Glomerular visceral epithelial cell (primary cell): ENCODE results near the gene ATP6V1D.
A peak's percentile ranks its signal among the peaks of the same experiment; 100 is the strongest.
"Not testable (repeated sequence)": the region's sequence is repeated elsewhere in the genome, so short reads cannot be mapped to it uniquely, and the experiment has no call there.

Experiments used
- DNase-seq: peaks from one replicate; pipeline ENCODE4 v3.0.0-alpha.2; 2016; ENCODE audit errors: extremely low spot score

Gene ATP6V1D

DNA sequence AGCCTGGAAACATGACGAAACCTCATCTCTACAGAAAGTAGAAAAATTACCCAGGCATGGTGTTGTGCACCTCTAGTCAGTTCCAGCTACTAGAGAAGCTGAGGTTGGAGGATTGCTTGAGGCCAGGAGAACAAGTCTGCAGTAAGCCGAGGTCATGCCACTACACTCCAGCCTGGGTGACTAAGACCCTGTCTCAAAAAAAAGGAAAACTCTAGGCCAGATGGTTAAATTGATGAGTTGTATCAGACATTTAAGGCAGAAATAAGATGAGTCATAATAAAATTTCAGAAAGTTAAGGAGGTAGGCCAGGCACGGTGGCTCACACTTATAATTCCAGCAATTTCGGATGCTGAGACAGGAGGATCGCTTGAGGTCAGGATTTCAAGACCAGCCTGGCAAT is 11.2 kb upstream of the ATP6V1D start:
- DNase-seq = no peak

DNA sequence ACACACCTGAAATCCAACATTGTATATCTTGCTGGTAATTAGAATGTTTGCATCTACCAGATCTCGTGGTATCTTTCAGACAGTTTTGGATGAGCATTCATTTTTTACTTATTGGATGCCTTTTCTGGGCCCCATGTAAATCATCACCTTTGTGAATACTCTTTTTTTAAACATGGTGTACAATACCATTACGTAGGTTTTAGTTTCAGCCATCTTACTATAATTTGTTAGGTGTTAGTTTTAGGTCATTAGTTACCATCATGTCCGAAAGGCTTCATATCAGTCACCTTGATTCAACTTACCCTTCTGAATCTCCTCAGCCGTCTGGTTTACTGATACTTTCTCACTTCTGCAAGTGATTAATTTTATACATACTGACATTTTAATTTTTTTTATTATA is 5.9 kb upstream of the ATP6V1D start:
- DNase-seq = no peak

DNA sequence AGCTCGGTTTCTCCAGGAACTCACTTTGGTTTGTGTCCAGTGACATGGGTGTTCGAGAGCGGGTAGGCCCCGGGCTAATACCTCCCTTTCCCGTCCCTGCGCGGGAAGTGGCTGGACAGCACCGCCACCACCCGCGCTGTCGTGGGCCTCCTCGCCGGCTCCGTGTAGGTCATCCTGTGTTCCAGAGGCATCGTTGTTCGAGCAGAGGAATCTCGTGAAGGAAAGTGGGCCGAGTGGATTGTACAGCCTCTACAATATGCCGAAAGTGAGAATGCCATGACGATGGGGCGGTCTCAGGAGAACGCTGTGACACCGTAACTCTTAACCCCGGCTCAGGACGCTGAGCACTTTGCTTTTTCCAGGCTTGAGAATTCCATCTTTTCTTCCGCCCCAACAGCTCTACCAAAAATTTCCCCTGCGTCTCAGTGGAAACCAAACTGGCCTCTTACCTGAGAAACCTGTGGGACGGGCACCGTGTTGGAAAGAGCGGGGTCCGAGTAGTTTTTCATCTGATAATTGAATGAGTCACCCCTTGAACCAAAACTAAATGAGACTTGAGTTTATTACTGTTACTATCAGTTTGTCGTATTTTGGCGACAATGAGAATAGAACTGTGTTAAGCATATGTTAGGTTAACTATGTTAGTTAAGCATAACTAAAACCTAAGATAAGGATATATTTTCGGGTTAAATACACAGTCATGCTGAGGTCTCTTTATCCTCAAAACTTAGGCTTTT is 1.0 kb upstream of the ATP6V1D start:
- no peak for DNase-seq

DNA sequence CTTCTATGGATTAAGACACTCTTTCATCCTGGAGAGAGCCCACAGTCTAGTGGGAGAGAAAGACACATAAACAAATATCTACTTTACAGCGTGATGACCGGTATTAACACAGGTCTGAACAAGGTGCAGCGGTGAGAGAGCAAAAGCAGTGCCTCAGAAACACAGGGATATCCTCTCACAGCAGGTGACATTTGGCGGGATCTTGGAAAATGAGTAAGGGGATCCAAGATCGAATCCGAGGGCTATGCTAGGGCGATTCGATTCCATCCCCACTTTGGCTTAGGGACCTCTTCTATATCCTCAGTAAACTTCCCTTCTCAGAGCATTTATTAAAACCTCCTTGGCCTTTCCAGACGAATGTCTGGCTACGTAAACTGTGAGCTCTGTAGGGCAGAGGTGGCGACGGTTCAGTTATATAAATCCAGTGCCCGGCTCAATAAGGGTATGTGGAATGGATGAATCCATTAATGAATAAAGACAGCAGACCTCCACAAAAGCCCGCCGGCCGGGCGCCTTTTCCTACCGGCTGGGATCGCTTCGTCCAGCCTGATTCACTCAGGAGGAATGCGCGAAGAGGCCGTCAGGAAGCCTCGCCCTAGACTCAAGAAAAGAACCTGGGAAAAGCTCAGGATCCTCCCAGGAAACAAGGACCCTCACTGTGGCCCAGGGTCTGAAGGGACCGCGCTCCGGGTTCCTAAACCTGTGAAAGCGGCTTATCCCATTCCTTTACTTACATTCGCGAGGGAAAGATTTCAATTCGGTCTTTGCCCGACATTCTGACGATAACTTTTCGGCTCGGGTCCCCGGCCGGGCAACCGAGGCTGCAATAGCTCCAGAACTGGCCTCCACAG is 455 bp downstream of the ATP6V1D start:
- DNase-seq = peak; percentile 58

DNA sequence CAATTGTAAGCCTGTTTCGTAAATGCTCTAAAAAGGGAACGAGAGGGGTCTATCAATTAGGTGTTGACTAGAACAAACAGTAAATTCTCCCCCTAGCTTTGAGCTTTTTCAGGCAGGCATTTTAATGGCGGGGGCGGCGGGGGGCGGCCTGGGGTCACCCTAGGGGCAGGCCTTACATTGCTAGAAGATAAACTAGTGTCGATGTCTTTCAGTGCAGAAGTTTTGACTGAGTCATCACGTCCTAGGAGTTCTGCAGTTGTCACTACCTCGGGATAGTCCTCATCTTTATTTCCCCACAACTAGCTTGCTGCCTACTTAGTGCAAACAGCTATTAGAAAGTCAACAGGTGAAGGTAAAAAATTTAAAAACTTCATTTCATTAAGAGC is 1.6 kb downstream of the ATP6V1D start:
- DNase-seq = peak; percentile 14

DNA sequence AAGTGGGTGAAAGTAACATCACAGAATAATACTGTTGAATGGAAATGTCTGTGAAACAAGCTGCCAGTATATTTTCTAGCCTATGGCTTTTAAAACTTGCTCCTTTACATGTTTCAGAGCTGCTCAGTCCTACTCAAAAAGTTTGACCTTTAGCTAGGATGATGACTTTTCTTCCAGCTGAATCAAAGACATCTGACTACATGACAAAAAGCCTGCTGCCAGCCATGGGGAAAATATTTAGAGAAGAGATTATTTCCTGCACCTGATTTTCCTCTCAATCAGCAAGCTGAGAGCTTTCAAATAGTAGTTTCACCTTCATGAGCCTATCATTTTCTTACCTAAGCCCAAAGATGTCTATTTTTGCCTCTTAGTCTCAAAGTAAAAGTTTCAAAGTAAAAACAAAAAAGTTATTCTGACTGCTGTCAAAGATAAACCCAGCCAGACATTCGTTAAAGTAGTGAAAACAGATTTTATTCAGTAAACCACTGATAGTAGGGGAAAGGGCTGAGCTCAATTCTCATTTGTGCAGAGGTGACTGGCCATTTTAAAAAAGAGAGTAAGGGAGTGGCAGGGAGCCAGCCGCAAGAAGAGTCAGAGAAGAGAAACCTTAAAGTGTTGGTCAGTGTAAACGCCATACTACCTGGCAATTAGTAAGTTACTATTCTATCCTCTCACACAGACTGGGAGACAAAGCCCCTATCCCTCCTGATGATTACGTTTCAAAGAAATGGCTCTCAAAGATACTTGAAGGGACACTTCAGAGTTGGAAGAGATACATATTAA is 2.2 kb downstream of the ATP6V1D start:
- peak; percentile 12 for DNase-seq

DNA sequence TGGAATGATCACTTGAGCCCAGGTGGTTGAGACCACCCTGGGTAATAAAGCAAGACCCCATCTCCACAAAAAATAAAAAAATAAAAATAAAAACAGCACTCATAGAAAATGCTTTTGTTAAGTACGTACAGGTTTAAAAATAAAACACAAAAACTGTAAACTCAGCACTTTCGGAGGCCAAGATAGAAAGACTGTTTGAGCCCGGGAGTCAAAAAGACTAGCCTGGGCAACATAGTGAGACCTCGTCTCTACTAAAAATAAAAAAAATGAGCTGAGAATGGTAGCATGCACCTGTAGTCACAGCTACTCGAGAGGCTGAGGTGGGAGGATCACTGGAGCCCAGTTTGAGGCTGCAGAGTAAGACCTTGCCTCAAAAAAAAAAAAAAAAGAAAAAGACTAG is 7.5 kb downstream of the ATP6V1D start:
- DNase-seq = no peak

DNA sequence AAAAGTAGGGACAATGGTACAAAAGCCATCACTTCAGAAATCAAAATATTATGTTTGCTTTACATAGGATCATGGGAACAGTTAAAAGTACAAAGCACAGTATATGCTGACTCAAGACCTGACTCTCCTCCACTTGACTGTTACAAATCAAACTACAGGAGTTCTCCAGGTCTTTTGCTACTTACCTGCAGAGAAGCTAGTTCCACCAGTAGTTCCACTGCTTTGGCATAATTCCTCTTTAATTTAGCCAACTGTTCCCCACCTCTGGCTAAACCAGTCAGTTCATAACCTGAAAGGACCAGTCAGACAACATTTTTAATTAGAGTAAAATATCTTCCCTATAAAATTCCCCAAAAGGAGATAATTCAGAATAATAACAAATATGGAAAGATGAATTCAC is 14.0 kb downstream of the ATP6V1D start:
- DNase-seq = no peak

DNA sequence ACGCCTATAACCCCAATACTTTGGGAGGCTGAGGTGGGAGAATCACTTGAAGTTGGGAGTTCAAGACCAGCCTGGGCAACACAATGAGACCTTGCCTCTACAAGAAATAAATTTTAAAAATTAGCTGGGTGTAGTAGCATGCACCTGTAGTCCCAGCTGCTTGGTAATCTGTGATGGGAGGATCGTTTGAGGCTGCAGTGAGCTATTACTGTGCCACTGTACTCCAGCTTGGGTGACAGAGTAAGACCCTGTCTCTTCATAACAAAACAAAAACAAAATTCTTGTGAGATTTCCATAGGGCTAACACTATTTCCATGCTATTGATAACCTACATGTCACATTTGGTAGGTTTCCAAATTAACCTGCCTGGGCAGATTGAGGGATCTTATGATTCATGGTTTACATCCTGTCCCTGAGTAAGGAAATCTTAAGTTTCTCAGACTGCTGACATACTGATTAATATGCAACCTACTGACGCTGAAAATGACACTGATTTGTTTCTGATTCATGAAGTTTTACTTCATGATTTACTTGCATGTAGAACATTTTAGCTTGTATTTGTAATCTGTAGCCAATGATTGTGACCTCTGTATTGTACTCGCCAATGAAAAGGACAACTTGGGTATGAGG is 15.9 kb downstream of the ATP6V1D start:
- DNase-seq = no peak

DNA sequence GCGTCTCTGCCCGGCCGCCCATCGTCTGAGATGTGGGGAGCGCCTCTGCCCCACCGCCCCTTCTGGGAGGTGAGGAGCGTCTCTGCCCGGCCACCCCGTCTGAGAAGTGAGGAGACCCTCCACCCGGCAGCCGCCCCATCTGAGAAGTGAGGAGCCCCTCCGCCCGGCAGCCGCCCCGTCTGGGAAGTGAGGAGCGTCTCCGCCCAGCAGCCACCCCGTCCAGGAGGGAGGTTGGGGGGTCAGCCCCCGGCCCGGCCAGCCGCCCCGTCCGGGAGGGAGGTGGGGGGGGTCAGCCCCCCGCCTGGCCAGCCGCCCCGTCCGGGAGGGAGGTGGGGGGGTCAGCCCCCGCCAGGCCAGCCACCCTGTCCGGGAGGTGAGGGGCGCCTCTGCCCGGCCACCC is 18.4 kb downstream of the ATP6V1D start:
- DNase-seq = not testable (repeated sequence)

DNA sequence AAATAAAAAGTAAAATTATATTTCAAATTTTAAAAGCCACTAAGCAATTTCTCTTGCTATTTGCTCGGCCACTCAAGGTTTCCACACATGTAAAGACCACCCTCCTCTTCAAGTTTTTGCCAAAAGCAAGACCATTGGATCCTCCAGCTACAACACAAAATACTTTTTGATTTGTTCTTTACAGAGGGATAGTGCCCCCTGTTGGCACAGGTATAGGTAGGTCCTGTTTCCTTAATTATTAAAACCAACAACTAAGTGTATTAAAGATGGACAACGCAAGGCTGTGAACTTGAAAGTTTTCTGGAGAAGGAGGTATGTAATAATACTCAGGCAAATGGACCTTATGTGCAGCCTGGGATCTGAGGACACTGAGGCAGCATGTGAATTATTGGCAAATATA is 23.8 kb downstream of the ATP6V1D start:
- no peak for DNase-seq

DNA sequence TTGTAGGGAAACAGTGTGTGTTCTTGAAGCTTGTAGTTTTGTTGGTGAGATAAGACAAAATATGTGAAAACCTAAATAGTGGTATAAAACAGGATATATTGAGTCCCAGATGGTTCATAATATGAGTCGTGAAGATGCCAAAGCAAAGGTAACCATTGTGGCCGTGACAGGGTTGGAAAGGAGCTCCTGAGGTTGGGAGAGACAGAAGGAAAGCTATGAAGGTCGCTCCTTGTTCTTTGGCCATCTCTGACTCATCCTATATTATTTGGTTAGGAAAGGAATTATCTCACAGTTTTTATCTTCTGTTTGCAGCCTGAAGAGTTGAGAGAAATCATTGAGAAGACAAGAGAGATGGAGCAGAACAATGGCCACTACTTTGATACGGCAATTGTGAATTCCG is 27.1 kb downstream of the ATP6V1D start:
- DNase-seq = no peak

DNA sequence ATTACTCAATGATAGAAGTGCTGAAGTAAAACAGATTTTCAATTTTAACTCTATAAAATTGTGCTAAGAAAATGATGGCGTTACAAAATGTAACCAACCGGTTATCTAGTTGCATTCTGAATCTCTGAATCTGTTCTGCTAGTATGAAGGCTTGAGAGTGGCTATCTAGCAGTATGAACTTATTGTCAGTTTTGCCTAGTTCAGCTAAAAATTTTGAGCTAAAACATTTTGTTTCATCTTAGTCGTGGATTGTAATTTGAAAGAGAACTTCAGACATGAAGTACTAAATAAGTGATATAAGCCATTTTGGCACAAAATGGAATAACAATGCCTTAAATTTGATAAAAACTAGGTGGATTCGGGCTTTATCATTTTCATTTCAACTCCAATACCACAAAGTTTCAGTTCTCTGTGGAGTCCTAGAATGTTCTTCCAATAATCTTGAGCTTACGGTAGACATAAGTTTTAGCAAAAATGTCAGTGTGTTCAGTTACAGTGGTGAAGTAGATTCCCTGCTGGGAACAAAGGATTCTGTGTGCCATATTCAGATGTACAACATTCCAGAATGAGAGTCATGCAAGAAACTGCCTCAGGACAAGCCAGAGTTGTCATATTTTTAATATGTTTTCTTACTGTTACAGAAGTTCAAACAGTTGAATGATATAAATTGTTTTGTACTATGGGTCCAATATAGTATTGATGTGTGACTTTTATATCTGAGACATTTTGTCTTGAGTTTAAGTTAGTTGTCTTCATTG is 28.1 kb downstream of the ATP6V1D start:
- DNase-seq = no peak

DNA sequence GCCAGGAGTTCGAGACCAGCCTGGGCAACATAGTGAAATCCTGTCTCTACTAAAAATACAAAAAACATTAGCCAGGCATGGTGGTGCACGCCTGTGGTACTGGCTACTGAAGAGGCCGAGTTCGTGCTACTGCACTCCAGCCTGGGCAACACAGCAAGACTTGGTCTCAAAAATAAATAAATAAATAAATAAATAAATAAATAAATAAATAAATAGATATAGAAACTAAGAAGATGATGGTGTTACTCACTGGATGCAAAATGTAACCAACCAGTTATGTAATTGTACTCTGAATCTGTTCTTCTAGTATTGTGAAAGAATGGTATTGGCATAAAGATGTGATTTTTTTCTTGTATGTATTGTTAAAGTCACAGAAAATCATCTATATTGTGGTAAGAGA is 29.9 kb downstream of the ATP6V1D start:
- not testable (repeated sequence) for DNase-seq

DNA sequence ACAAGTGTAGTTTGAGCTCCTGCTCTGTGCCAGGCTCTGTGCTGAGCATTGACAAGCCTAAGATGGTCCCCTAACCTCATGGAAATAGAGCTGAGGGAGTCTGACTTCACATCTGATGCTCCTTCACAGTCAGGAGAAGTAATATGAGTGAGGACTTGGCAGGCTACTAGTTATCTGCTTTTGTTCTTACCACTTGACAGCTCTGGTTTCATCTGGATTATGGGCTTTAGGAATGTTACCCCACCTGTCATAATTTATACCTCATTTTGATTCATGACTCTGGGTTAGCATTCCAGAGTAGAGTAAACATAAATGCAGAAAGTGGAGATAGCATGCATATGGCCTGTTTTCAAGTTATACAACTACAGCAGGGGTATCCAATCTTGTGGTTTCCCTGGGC is 40.5 kb downstream of the ATP6V1D start:
- no peak for DNase-seq

DNA sequence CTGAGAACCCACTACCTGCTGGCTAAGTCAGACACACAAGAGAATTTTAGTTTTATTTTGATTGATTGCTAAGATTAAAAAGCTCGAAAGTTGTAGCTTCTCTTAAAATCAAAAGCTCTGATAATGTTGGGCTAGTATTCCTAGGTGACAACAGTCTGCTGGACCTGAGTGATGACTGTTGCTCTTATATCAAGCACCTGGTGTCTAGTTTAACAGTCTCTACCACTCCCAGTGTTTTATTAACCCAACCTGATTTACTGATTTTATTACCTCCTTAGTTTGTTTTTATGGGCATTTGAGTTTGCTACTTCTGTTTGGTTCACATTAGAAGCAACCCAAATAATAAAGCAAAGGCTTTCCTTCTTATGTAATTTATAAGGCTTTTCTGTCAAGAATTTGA is 41.8 kb downstream of the ATP6V1D start:
- DNase-seq = no peak

DNA sequence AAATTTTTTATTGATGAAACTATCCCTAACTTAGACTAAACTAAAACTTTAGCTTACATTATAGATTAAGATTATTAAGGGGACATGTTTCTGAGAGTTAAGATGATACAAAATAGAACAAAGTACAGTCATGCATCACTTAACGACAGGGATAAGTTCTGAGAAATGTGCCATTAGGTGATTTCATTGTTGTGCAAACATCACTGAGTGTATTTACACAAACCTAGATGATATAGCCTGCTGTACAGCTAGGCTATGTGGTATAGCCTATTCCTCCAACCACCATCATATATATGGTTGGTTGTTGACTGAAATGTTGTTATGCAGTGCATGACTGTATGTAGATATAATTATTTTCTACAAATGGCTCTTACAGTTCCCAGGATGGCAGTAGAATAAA is 46.5 kb downstream of the ATP6V1D start:
- DNase-seq = no peak

DNA sequence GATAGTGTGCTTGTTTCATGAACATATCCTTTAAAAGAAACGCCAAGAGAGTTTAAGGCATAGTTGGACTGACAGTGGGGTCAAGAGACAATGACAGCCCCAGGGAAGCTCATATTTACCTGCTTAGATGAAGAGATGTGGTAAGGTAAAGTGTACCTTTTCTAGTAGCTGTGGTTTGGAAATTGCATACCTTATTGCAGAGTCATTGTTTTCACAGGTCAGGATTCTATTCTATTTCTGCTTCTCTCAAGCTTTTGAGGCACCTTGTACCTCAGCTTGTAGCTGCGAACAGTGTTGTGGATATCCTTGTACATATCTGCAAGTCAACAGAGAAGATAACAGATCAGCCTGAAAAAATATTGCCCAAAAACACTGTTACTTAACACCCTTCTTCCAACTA is 47.7 kb downstream of the ATP6V1D start:
- no peak for DNase-seq
